HepG2 (cell line): ENCODE measurements around the gene AMER1.

Source experiments
- ETS1 ChIP-seq: sonication (generic); formaldehyde crosslinking; IDR thresholded peaks from 2 replicates; pipeline ENCODE4 v1.4.0; 2020; ENCODE audit warnings: missing genetic modification reagents
- FOXC1 ChIP-seq: sonication (generic); formaldehyde crosslinking; IDR thresholded peaks from 2 replicates; pipeline ENCODE4 v1.8.0; 2022; ENCODE audit warnings: mild to moderate bottlenecking, missing genetic modification reagents, borderline replicate concordance
- PAXIP1 ChIP-seq: sonication (generic); formaldehyde crosslinking; conservative IDR thresholded peaks from 2 replicates; pipeline ENCODE4 v1.4.0; 2020; ENCODE audit warnings: mild to moderate bottlenecking, missing genetic modification reagents, moderate library complexity
- PREB ChIP-seq: sonication (generic); formaldehyde crosslinking; IDR thresholded peaks from 2 replicates; pipeline ENCODE4 v1.4.0; 2020; ENCODE audit warnings: missing genetic modification reagents
- PRPF4 ChIP-seq: fragments of 200-400 bp; formaldehyde crosslinking; IDR thresholded peaks from 2 replicates; pipeline ENCODE4 v1.6.1; 2016; ENCODE audit warnings: low read length, low read depth; ENCODE audit not compliant: poor library complexity, severe bottlenecking
- RELA ChIP-seq: sonication (generic); formaldehyde crosslinking; IDR thresholded peaks from 2 replicates; pipeline ENCODE4 v1.4.0; 2020; ENCODE audit warnings: missing genetic modification reagents
- SMARCE1 ChIP-seq: fragments of 450-650 bp; IDR thresholded peaks from 2 replicates; pipeline ENCODE4 v1.6.1; 2017; ENCODE audit warnings: borderline replicate concordance
- SSRP1 ChIP-seq: IDR thresholded peaks from 2 replicates; pipeline ENCODE4 v1.6.1; 2016; ENCODE audit warnings: control low read depth
- ZBTB20 ChIP-seq: sonication (generic); formaldehyde crosslinking; IDR thresholded peaks from 2 replicates; pipeline ENCODE4 v1.8.1; 2023; ENCODE audit warnings: missing genetic modification reagents, low read depth, mild to moderate bottlenecking, borderline replicate concordance

- TF ChIP-seq ZBTB20 (no peak), PAXIP1 (CRISPR knock-in tag) (no peak), PRPF4 (no peak), RELA (CRISPR knock-in tag) (no peak), SMARCE1 (no peak), ETS1 (CRISPR knock-in tag) (no peak), PREB (no peak), FOXC1 (no peak), SSRP1 (CRISPR knock-in tag) (no peak)
Measured at GRCh38 chrX:64169988-64170387, 35.5 kb downstream of the AMER1 start.
